HG02759 (cell line): ENCODE results near the gene KRTAP4-5.
"Not testable (repeated sequence)": the region's sequence is repeated elsewhere in the genome, so short reads cannot be mapped to it uniquely, and the experiment has no call there.

Source experiments
- ATAC-seq: cut with Tn5 transposase; IDR thresholded peaks from one replicate; pipeline ENCODE4 v1.9.1; 2021; ENCODE audit warnings: mild to moderate bottlenecking, moderate library complexity; ENCODE audit not compliant: unreplicated experiment

The KRTAP4-5 gene

GRCh38 chr17:41147531-41148204 lies 2.0 kb downstream of the KRTAP4-5 start:
- ATAC-seq = no peak

GRCh38 chr17:41145261-41145660 lies 4.4 kb downstream of the KRTAP4-5 start:
- no peak for ATAC-seq

- ATAC-seq = no peak
These were observed 4.8 kb downstream of the KRTAP4-5 start for GRCh38 chr17:41144846-41145245.

- ATAC-seq = no peak
These were observed 8.3 kb downstream of the KRTAP4-5 start for GRCh38 chr17:41141361-41141760.

GRCh38 chr17:41140360-41141131 lies 9.1 kb downstream of the KRTAP4-5 start, which contains the start of gene KRTAP4-6:
KRTAP4-6 (minus strand) TSS chr17:41140544; CDS start chr17:41140487, 57 bp downstream.
- no peak for ATAC-seq

- not testable (repeated sequence) for ATAC-seq
These were observed 9.8 kb downstream of the KRTAP4-5 start for GRCh38 chr17:41139865-41140264.

GRCh38 chr17:41133880-41134735 lies 15.5 kb downstream of the KRTAP4-5 start:
- no peak for ATAC-seq

- no peak for ATAC-seq
These were observed 17.6 kb downstream of the KRTAP4-5 start for GRCh38 chr17:41131979-41132378.

GRCh38 chr17:41127371-41127770 lies 22.3 kb downstream of the KRTAP4-5 start:
- ATAC-seq = no peak

- ATAC-seq = no peak
These were observed 23.2 kb downstream of the KRTAP4-5 start for GRCh38 chr17:41126412-41126811.

GRCh38 chr17:41125064-41125463 lies 24.6 kb downstream of the KRTAP4-5 start:
- no peak for ATAC-seq

GRCh38 chr17:41123991-41124371 lies 25.6 kb downstream of the KRTAP4-5 start, which contains the start of gene KRTAP4-12:
KRTAP4-12 (minus strand) TSS chr17:41124182; CDS start chr17:41124122, 60 bp downstream.
- ATAC-seq = not testable (repeated sequence)

GRCh38 chr17:41123292-41123990 lies 26.2 kb downstream of the KRTAP4-5 start:
- ATAC-seq = not testable (repeated sequence)

GRCh38 chr17:41121742-41122141 lies 27.9 kb downstream of the KRTAP4-5 start:
- no peak for ATAC-seq

GRCh38 chr17:41119696-41120690 lies 29.6 kb downstream of the KRTAP4-5 start:
- not testable (repeated sequence) for ATAC-seq

GRCh38 chr17:41118721-41119120 lies 30.9 kb downstream of the KRTAP4-5 start:
- ATAC-seq = no peak

GRCh38 chr17:41117846-41118386 lies 31.7 kb downstream of the KRTAP4-5 start, which contains the start of gene KRTAP4-11:
KRTAP4-11 (minus strand) TSS chr17:41118373; CDS start chr17:41118315, 58 bp downstream.
- ATAC-seq = not testable (repeated sequence)

GRCh38 chr17:41116297-41116696 lies 33.3 kb downstream of the KRTAP4-5 start:
- no peak for ATAC-seq
